ENCODE data around the gene TKT. TPM values are rescaled to one million over a fixed set of nuclear protein-coding genes. Genes with fewer than 3 reads are reported as not detected.
A peak's percentile ranks its signal among the peaks of the same experiment; 100 is the strongest.

TKT gene
- total RNA-seq, 1 experiment from 2014 or later = 650 TPM

- Histone ChIP-seq H3K18ac (ENCODE audit: insufficient read length, low read depth, low read length) (no peak overlapping the region), H2BK20ac (ENCODE audit: low read depth, low read length, poor library complexity, severe bottlenecking) (no peak overlapping the region), H2BK15ac (ENCODE audit: low read depth, low read length) (no peak overlapping the region), H2BK120ac (ENCODE audit: low read depth, low read length, poor library complexity, severe bottlenecking) (no peak overlapping the region), H4K8ac (replicated peaks; ENCODE audit: insufficient read length, low read depth, low read length) (no peak overlapping the region), H3T11ph (ENCODE audit: low read length) (no peak overlapping the region), H3K23me2 (ENCODE audit: insufficient read length, low read depth, low read length, poor library complexity, severe bottlenecking) (no peaks in the 10 kb centered on the region), H4K5ac (ENCODE audit: insufficient read length, low read depth, low read length) (no peak overlapping the region), H3K9me3 (ENCODE audit: control insufficient read depth, low read depth, low read length) (no peaks in the 10 kb centered on the region), H4K20me1 (ENCODE audit: control insufficient read depth, insufficient read depth, insufficient read length) (no peaks in the 10 kb centered on the region), H2BK12ac (ENCODE audit: insufficient read length, low read depth, low read length) (no peak overlapping the region), H3K27me3 (ENCODE audit: insufficient read depth, low read length) (no peaks in the 10 kb centered on the region), H2AK5ac (ENCODE audit: insufficient read length, low read length) (no peak overlapping the region), H4K91ac (ENCODE audit: insufficient read length, low read depth, low read length) (no peak overlapping the region), H2BK5ac (ENCODE audit: insufficient read length, low read length) (no peak overlapping the region), H3K4ac (ENCODE audit: low read depth, low read length) (no peak overlapping the region), H3K23ac (ENCODE audit: insufficient read length, low read depth, low read length) (no peak overlapping the region), H3K56ac (ENCODE audit: insufficient read length, low read depth, low read length) (no peak overlapping the region), H2AFZ (ENCODE audit: low read length) (no peak overlapping the region), H3K4me2 (ENCODE audit: insufficient read depth, insufficient read length, low read length) (no peak overlapping the region), H3K14ac (ENCODE audit: insufficient read depth, low read length) (no peak overlapping the region), H3K4me1 (ENCODE audit: insufficient read depth, low read length) (no peaks in the 10 kb centered on the region; the same call in 1 of the 2 replicates), H3K9ac (ENCODE audit: extremely low read depth, insufficient read length, low read length) (no peak overlapping the region), H3K79me2 (ENCODE audit: insufficient read depth, low read length) (no peaks in the 10 kb centered on the region), H3K79me1 (ENCODE audit: insufficient read depth, low read depth, low read length, poor library complexity, severe bottlenecking) (no peaks in the 10 kb centered on the region), H3K27ac (ENCODE audit: insufficient read length, low read depth, low read length) (no peak overlapping the region)
- TF ChIP-seq CTCF (conservative IDR thresholded peaks at IDR 0.05) = no peak
- Mint-ChIP-seq H3K9me3 (no peaks in the 10 kb centered on the region), H3K27me3 (ENCODE audit: low read depth) (peaks cover 4% of the 10 kb centered on the region), H3K36me3 (ENCODE audit: insufficient read depth in 1 of 3, low read depth in 3 of 3) (peaks cover 34 to 56% (median 42%) of the 10 kb centered on the region in 3 experiments; a peak in 6 of 7 replicates), H3K4me3 (no peak overlapping the region), H3K27ac (peak overlapping the region in 2 of 3 experiments; percentile 2 to 45; a peak in 2 of 7 replicates), H3K4me1 (peaks cover 0 to 1% of the 10 kb centered on the region in 2 experiments; a peak in 3 of 4 replicates)
- no CpG with 5 or more reads among the region's 7 CpGs for WGBS (ENCODE audit: extremely low coverage, insufficient read length, low lambda C conversion rate)
- DNase-seq = no peak
These were observed 32.8 kb downstream of the TKT start for GRCh38 chr3:53223025-53223424.
